Ascending aorta (tissue), 2 donors: ENCODE results near the gene ACTL6B. TPM values are rescaled to one million over a fixed set of nuclear protein-coding genes. Genes with fewer than 3 reads are reported as not detected.
A peak's percentile ranks its signal among the peaks of the same experiment; 100 is the strongest.

ENCODE experiments used
- DNase-seq, 2 donors: peaks; one replicate each; pipeline ENCODE4 v3.0.0-alpha.2; 2019; ENCODE audit warnings: low spot score in 2 of 2
- H3K27ac ChIP-seq, 2 donors: fragments of 200-600 bp; sonication (generic); one replicate each; pipeline ENCODE4 v1.5.1; 2016 to 2017; ENCODE audit warnings: mild to moderate bottlenecking in 1 of 2
- H3K27me3 ChIP-seq: fragments of 200-600 bp; sonication (generic); one replicate; pipeline ENCODE4 v1.5.1; 2017
- H3K36me3 ChIP-seq, 2 donors: fragments of 200-600 bp; sonication (generic); one replicate each; pipeline ENCODE4 v1.5.1; 2016
- H3K4me1 ChIP-seq, 2 donors: fragments of 200-600 bp; sonication (generic); one replicate each; pipeline ENCODE4 v1.5.1; 2016 to 2017; ENCODE audit warnings: mild to moderate bottlenecking in 1 of 2
- H3K4me3 ChIP-seq, 2 donors: fragments of 200-600 bp; sonication (generic); one replicate each; pipeline ENCODE4 v1.5.1; 2016 to 2017; ENCODE audit warnings: mild to moderate bottlenecking in 1 of 2
- H3K9me3 ChIP-seq, 2 donors: fragments of 200-600 bp; sonication (generic); one replicate each; pipeline ENCODE4 v1.5.1; 2016
- intact Hi-C: fragments of 100-400 bp; cut with DNase I; formaldehyde crosslinking; loops from one replicate; pipeline ENCODE4 v1.15.1; 2023
- total RNA-seq: library from RNA; depleted of rRNA; stranded (reverse); fragments of >200 nt; gene quantifications from one replicate; pipeline ENCODE4 v1.1.0, GENCODE V29; 2016
- TF ChIP-seq, protein P1 (sequence below), 3 experiments: fragments of 200-600 bp in 2 of 3; fragments of 450-650 bp in 1 of 3; sonication (generic) in 2 of 3; IDR thresholded peaks; one replicate each; pipeline ENCODE4 v1.5.1; 2016 to 2019; ENCODE audit warnings: antibody characterized with exemption in 3 of 3, mild to moderate bottlenecking in 1 of 3, moderate library complexity in 1 of 3

Gene ACTL6B
- total RNA-seq, 1 donor from 2014 or later = not detected

DNA sequence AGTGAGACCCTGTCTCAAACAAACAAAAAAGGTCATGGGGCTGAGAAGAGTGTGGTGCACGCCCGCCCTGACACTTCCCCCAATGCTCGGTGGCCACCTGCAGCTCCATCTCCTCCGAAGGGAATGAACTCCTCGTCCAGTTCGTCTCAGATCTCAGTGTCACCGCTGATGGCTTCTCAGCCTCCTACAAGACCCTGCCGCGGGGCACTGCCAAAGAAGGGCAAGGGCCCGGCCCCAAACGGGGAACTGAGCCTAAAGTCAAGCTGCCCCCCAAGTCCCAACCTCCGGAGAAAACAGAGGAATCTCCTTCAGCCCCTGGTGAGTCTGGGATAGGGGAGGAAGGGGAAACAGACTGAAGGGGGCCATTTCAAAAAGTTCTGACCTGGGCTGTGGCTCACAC, 49.9 kb downstream of the ACTL6B start:
- intact Hi-C loops = no loop called here
- Histone ChIP-seq H3K27me3 (no peaks in the 10 kb centered on the region), H3K27ac (no peak overlapping the region), H3K4me3 (no peak overlapping the region), H3K9me3 (no peaks in the 10 kb centered on the region), H3K36me3 (no peaks in the 10 kb centered on the region), H3K4me1 (peaks cover 0 to 24% of the 10 kb centered on the region in 2 donors)
- TF ChIP-seq, protein P1, sequence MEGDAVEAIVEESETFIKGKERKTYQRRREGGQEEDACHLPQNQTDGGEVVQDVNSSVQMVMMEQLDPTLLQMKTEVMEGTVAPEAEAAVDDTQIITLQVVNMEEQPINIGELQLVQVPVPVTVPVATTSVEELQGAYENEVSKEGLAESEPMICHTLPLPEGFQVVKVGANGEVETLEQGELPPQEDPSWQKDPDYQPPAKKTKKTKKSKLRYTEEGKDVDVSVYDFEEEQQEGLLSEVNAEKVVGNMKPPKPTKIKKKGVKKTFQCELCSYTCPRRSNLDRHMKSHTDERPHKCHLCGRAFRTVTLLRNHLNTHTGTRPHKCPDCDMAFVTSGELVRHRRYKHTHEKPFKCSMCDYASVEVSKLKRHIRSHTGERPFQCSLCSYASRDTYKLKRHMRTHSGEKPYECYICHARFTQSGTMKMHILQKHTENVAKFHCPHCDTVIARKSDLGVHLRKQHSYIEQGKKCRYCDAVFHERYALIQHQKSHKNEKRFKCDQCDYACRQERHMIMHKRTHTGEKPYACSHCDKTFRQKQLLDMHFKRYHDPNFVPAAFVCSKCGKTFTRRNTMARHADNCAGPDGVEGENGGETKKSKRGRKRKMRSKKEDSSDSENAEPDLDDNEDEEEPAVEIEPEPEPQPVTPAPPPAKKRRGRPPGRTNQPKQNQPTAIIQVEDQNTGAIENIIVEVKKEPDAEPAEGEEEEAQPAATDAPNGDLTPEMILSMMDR (IDR thresholded peaks at IDR 0.05) = no peak
- DNase-seq = no peak

DNA sequence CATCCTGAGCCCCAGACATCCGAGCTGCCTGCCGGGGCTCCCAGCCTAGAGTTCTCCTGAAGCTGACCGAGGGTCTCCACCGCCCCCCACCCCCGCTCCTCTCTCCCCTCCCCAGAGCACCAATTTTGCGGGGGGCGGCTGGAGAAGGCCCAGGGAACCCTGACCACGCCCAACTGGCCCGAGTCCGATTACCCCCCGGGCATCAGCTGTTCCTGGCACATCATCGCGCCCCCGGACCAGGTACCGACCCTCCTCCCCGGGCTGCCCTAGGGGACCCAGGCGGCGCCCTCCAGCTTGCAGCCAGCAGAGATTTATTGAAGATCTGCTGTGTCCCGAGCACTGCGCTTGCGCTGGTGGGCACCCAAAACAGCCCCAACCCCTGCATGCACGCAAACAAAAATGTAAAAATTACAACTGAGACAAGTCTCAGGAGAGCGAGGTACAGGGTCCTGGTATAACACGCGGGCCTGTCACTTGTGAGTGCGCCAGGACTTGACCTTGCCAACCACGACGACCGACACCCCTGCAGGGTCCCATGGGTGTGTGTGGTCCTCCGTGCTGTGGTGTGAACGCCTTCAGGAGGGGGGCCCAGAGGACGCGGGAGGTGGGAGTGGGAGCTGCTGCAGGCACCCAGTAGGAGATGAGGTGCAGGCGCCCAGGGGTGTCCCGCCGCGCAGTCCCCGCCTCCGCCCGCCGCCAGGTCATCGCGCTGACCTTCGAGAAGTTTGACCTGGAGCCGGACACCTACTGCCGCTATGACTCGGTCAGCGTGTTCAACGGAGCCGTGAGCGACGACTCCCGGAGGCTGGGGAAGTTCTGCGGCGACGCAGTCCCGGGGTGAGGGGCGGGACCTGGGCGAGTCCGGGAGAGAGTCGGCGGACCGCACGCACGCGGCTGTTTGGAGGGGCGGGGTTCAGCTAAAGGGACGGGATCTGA, 51.0 kb downstream of the ACTL6B start:
- intact Hi-C loops = loop anchor here (1.0 to 5.0 kb wide), 4 partner anchors 7 to 262 kb away; partner anchors contain the start of genes FBXO24, GNB2, LRCH4 and MOSPD3
- Histone ChIP-seq H3K4me1 (peaks cover 0 to 24% of the 10 kb centered on the region in 2 donors), H3K4me3 (peak overlapping the region; percentile 89 to 91), H3K27ac (peak overlapping the region; percentile 87 to 88), H3K36me3 (no peaks in the 10 kb centered on the region), H3K9me3 (no peaks in the 10 kb centered on the region), H3K27me3 (no peaks in the 10 kb centered on the region)
- DNase-seq = no peak
- TF ChIP-seq, protein P1 (IDR thresholded peaks at IDR 0.05) = no peak

DNA sequence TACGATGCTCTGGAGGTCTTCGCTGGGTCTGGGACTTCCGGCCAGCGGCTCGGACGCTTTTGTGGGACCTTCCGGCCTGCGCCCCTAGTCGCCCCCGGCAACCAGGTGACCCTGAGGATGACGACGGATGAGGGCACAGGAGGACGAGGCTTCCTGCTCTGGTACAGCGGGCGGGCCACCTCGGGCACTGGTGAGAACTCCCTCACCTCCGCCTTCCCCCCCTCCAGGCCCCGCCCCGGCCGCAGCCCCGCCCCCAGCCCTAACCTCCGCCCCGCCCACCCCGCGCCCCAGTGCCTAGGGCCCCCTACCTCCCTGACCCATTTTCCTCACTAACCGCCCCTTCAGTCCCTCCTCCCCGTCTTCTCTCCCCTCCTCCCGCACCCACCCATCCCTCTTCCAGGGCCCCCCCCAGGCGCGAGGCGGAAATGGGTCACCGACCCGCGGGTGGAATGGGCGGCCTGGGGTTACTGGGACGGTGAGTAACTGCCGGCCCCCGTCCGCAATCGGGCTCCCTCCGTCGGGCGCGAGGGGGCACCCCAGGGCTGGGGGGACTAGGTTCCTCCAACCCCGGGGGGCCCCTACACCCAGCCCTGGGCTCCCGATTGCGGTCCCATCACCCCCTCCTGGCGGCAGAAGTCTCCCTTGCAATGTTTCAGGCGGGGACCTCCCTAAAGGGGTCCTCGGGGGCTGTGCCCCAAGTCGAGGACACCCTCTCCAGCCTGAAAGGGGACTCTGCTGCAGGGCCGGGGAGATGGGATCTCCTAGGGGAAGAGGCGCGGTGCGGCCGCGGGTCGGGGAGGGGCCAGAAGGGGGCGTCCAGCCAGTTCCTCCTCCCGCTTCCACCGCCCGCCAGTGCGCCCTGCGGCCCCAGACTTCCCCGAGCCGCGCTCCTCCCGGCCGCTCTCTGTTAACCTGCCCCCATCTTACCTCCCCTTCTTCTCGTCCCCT, 51.9 kb downstream of the ACTL6B start:
- peak overlapping the region; percentile 87 to 88 for H3K27ac ChIP-seq
- TF ChIP-seq, protein P1 (IDR thresholded peaks at IDR 0.05) = peak; percentile 39 to 60 (median 47)
- H3K9me3 ChIP-seq = no peaks in the 10 kb centered on the region
- peaks cover 0 to 24% of the 10 kb centered on the region in 2 donors for H3K4me1 ChIP-seq
- intact Hi-C loops = loop anchor here (1.0 to 5.0 kb wide), 4 partner anchors 8 to 263 kb away; partner anchors contain the start of genes FBXO24, GNB2, LRCH4 and MOSPD3
- DNase-seq = peak in 1 of 2 donors; percentile 89
- peak overlapping the region; percentile 89 to 91 for H3K4me3 ChIP-seq
- H3K36me3 ChIP-seq = no peaks in the 10 kb centered on the region
- H3K27me3 ChIP-seq = no peaks in the 10 kb centered on the region

DNA sequence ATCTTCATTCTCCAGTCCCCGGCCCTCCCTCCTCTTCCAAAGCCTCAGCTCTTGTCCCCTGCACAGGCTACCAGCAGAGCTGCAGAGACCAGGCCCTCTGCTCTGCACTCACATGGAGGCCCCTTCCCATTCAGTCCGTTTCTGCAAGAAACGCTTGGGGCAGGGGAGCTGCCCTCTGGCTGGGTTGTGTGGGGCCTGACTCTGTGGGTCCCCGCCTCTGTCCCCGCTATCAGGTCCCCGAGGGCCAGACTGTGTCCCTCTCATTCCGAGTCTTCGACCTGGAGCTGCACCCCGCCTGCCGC, 52.6 kb downstream of the ACTL6B start:
- Histone ChIP-seq H3K27me3 (no peaks in the 10 kb centered on the region), H3K36me3 (no peaks in the 10 kb centered on the region), H3K27ac (peak overlapping the region; percentile 87 to 88), H3K4me1 (peaks cover 0 to 24% of the 10 kb centered on the region in 2 donors), H3K9me3 (no peaks in the 10 kb centered on the region), H3K4me3 (peak overlapping the region; percentile 89 to 91)
- DNase-seq = no peak
- TF ChIP-seq, protein P1 (IDR thresholded peaks at IDR 0.05) = no peak
- intact Hi-C loops = loop anchor here (1.0 to 5.0 kb wide), 4 partner anchors 9 to 264 kb away; partner anchors contain the start of genes FBXO24, GNB2, LRCH4 and MOSPD3
